ENCODE results near the gene FLVCR2. TPM values are rescaled to one million over a fixed set of nuclear protein-coding genes. Genes with fewer than 3 reads are reported as not detected.

The FLVCR2 gene
- total RNA-seq, 1 donor from 2014 or later = 11.7 TPM

- peak overlapping the region; percentile 72 for H3K4me3 Mint-ChIP-seq
- H3K36me3 Mint-ChIP-seq (ENCODE audit: low read depth) = peaks cover 54% of the 10 kb centered on the region
Measured at GRCh38 chr14:75540479-75540851, 38.0 kb upstream of the FLVCR2 start.

GRCh38 chr14:75542588-75543091, 35.8 kb upstream of the FLVCR2 start:
- Mint-ChIP-seq H3K27ac (peak overlapping the region; percentile 99), H3K4me1 (peaks cover 78% of the 10 kb centered on the region), H3K4me3 (peak overlapping the region; percentile 74), H3K36me3 (ENCODE audit: low read depth) (peaks cover 57% of the 10 kb centered on the region), H3K27me3 (no peaks in the 10 kb centered on the region), H3K9me3 (no peaks in the 10 kb centered on the region)
- intact Hi-C loops (cut with micrococcal nuclease) = loop anchor here (1.0 to 10.0 kb wide), 8 partner anchors 19 to 1492 kb away; partner anchors contain the start of genes BATF and TTLL5
- peak; percentile 65 for DNase-seq
- ChIA-PET CTCF (interaction anchor here (0.6 to 2.8 kb wide), 10 partner anchors 14 to 246 kb away, joined by 3 to 19 read pairs (median 4); partner anchors contain the start of genes BATF and FLVCR2), POLR2A (interaction anchor here (0.9 to 14.0 kb wide), 20 partner anchors 9 to 416 kb away, joined by 3 to 356 read pairs (median 6); partner anchors contain the start of genes BATF, ERG28, FLVCR2 and NEK9)
- ATAC-seq (ENCODE audit: low read depth) = peak; percentile 80
- TF ChIP-seq, protein P1, sequence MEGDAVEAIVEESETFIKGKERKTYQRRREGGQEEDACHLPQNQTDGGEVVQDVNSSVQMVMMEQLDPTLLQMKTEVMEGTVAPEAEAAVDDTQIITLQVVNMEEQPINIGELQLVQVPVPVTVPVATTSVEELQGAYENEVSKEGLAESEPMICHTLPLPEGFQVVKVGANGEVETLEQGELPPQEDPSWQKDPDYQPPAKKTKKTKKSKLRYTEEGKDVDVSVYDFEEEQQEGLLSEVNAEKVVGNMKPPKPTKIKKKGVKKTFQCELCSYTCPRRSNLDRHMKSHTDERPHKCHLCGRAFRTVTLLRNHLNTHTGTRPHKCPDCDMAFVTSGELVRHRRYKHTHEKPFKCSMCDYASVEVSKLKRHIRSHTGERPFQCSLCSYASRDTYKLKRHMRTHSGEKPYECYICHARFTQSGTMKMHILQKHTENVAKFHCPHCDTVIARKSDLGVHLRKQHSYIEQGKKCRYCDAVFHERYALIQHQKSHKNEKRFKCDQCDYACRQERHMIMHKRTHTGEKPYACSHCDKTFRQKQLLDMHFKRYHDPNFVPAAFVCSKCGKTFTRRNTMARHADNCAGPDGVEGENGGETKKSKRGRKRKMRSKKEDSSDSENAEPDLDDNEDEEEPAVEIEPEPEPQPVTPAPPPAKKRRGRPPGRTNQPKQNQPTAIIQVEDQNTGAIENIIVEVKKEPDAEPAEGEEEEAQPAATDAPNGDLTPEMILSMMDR (IDR thresholded peaks at IDR 0.05) = no peak

More at GRCh38 chr14:75540479-75540851, 38.0 kb upstream of the FLVCR2 start:
- peak overlapping the region; percentile 99 for H3K27ac Mint-ChIP-seq
- intact Hi-C loops (cut with micrococcal nuclease) = loop anchor here (10.0 kb wide), 1 partner anchor 1494 kb away; no protein-coding TSS in a partner anchor
- no peaks in the 10 kb centered on the region for H3K9me3 Mint-ChIP-seq
- ChIA-PET POLR2A (interaction anchor here (0.6 to 14.0 kb wide), 14 partner anchors 9 to 414 kb away, joined by 3 to 356 read pairs (median 6); partner anchors contain the start of genes BATF, ERG28, NEK9 and TTLL5), CTCF (interaction anchor here (0.7 to 2.7 kb wide), 9 partner anchors 14 to 52 kb away, joined by 3 to 8 read pairs (median 4); no protein-coding TSS in a partner anchor)
- TF ChIP-seq, protein P1 (IDR thresholded peaks at IDR 0.05) = no peak
- no peaks in the 10 kb centered on the region for H3K27me3 Mint-ChIP-seq
- ATAC-seq (ENCODE audit: low read depth) (no peak), DNase-seq (no peak)
- H3K4me1 Mint-ChIP-seq = peaks cover 78% of the 10 kb centered on the region

DNA sequence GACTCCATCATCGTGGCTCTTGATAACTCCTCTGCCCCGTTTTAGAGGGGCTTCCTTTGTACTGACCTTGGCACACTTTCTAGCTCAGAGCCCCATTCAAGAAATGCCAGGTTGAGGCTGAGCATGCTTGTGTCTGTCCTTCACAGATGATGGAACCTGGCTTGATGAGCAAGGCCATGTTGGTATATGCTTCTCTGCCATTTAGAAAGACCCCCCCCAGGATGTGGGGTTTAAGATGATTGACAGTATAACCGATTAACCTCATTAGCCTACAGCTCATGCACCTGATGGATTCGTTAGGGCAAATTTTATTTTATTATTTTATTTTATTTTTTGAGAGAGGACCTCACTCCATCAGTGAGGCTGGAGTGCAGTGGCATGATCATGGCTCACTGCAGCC, 35.2 kb upstream of the FLVCR2 start:
- peak; percentile 23 for ATAC-seq (ENCODE audit: low read depth)
- Mint-ChIP-seq H3K27ac (peak overlapping the region; percentile 99), H3K36me3 (ENCODE audit: low read depth) (peaks cover 61% of the 10 kb centered on the region), H3K4me3 (peak overlapping the region; percentile 74), H3K9me3 (no peaks in the 10 kb centered on the region), H3K4me1 (peaks cover 83% of the 10 kb centered on the region), H3K27me3 (no peaks in the 10 kb centered on the region)
- no peak for DNase-seq
- intact Hi-C loops (cut with micrococcal nuclease) = loop anchor here (1.0 to 10.0 kb wide), 6 partner anchors 18 to 1492 kb away; partner anchors contain the start of gene BATF
- ChIA-PET CTCF (interaction anchor here (0.6 to 2.8 kb wide), 10 partner anchors 14 to 247 kb away, joined by 3 to 19 read pairs (median 4); partner anchors contain the start of genes BATF and FLVCR2), POLR2A (interaction anchor here (0.6 to 14.0 kb wide), 21 partner anchors 9 to 416 kb away, joined by 3 to 356 read pairs (median 6); partner anchors contain the start of genes BATF, ERG28, FLVCR2 and NEK9)
- TF ChIP-seq, protein P1 (IDR thresholded peaks at IDR 0.05) = no peak

GRCh38 chr14:75543786-75544185, 34.6 kb upstream of the FLVCR2 start:
- Mint-ChIP-seq H3K27ac (peak overlapping the region; percentile 99), H3K36me3 (ENCODE audit: low read depth) (peaks cover 63% of the 10 kb centered on the region), H3K9me3 (no peaks in the 10 kb centered on the region), H3K4me1 (peaks cover 83% of the 10 kb centered on the region), H3K4me3 (no peak overlapping the region), H3K27me3 (no peaks in the 10 kb centered on the region)
- intact Hi-C loops (cut with micrococcal nuclease) = loop anchor here (1.0 to 10.0 kb wide), 6 partner anchors 18 to 1491 kb away; partner anchors contain the start of gene BATF
- ChIA-PET POLR2A (interaction anchor here (0.6 to 14.0 kb wide), 12 partner anchors 9 to 277 kb away, joined by 3 to 356 read pairs (median 10); partner anchors contain the start of genes BATF, ERG28, FLVCR2 and TTLL5), CTCF (interaction anchor here (0.7 to 2.8 kb wide), 7 partner anchors 13 to 248 kb away, joined by 3 to 19 read pairs (median 8); partner anchors contain the start of gene BATF)
- no peak for ATAC-seq (ENCODE audit: low read depth)
- TF ChIP-seq, protein P1 (IDR thresholded peaks at IDR 0.05) = no peak
- DNase-seq = no peak

- CTCF ChIA-PET = interaction anchor here (4.6 kb wide), 1 partner anchor 15 kb away, joined by 23 read pairs; no protein-coding TSS in a partner anchor
Measured at GRCh38 chr14:75545907-75546306, 32.5 kb upstream of the FLVCR2 start.

More at GRCh38 chr14:75545907-75546306, 32.5 kb upstream of the FLVCR2 start:
- intact Hi-C loops (cut with micrococcal nuclease) = loop anchor here (10.0 kb wide), 1 partner anchor 1489 kb away; no protein-coding TSS in a partner anchor
- ATAC-seq (ENCODE audit: low read depth) (no peak), DNase-seq (no peak)
- TF ChIP-seq, protein P1 (IDR thresholded peaks at IDR 0.05) = no peak
- Mint-ChIP-seq H3K27ac (peak overlapping the region; percentile 61), H3K9me3 (no peaks in the 10 kb centered on the region), H3K4me3 (no peak overlapping the region), H3K36me3 (ENCODE audit: low read depth) (peaks cover 52% of the 10 kb centered on the region), H3K4me1 (peaks cover 82% of the 10 kb centered on the region), H3K27me3 (no peaks in the 10 kb centered on the region)
- POLR2A ChIA-PET = interaction anchor here (1.2 to 14.0 kb wide), 2 partner anchors 15 to 26 kb away, joined by 4 to 356 read pairs; partner anchors contain the start of gene BATF
